IPS DF 6.9 (cell line): Measurements from ENCODE around the gene SUCLG2.

Experiments used
- DNase-seq: peaks from one replicate; pipeline ENCODE4 v3.0.0-alpha.2; 2013; ENCODE audit warnings: low read depth, low spot score
- H3K27ac ChIP-seq: one replicate; pipeline ENCODE4 v1.5.1; 2013; ENCODE audit warnings: low read length, control low read depth
- H3K27me3 ChIP-seq: 2 replicates; pipeline ENCODE4 v1.6.1; 2013; ENCODE audit warnings: mild to moderate bottlenecking, low read length; ENCODE audit not compliant: control insufficient read depth, insufficient read depth
- H3K36me3 ChIP-seq: 2 replicates; pipeline ENCODE4 v1.6.1; 2013; ENCODE audit warnings: low read length; ENCODE audit not compliant: control insufficient read depth, insufficient read depth
- H3K4me1 ChIP-seq: 2 replicates; pipeline ENCODE4 v1.6.1; 2013; ENCODE audit warnings: low read length; ENCODE audit not compliant: control insufficient read depth, insufficient read depth
- H3K4me3 ChIP-seq: 2 replicates; pipeline ENCODE4 v1.5.1; 2013; ENCODE audit warnings: mild to moderate bottlenecking, low read length
- H3K9me3 ChIP-seq: 2 replicates; pipeline ENCODE4 v1.6.1; 2013; ENCODE audit warnings: low read length, inconsistent platforms; ENCODE audit not compliant: control insufficient read depth, insufficient read depth
- WGBS: extraction: QIAGEN DNeasy Blood & Tissue Kit; methylation state at CpG from one replicate; pipeline ENCODE4 v1.1.7; 2013; ENCODE audit warnings: mixed read lengths, missing lambda C conversion rate; ENCODE audit not compliant: insufficient read length, insufficient coverage; 5-methylcytosine and 5-hydroxymethylcytosine counted together

The SUCLG2 gene

GRCh38 chr3:67637255-67637900, 17.0 kb downstream of the SUCLG2 start:
- Histone ChIP-seq H3K27ac (no peak overlapping the region), H3K27me3 (no peaks in the 10 kb centered on the region), H3K4me3 (no peak overlapping the region), H3K9me3 (no peaks in the 10 kb centered on the region), H3K4me1 (no peaks in the 10 kb centered on the region; the same call in 1 of the 2 replicates), H3K36me3 (no peaks in the 10 kb centered on the region)
- DNase-seq = no peak
- no CpG with 5 or more reads among the region's 4 CpGs for WGBS

- no CpG with 5 or more reads among the region's 2 CpGs for WGBS
- Histone ChIP-seq H3K27ac (no peak overlapping the region), H3K4me1 (no peaks in the 10 kb centered on the region; the same call in 1 of the 2 replicates), H3K9me3 (no peaks in the 10 kb centered on the region), H3K36me3 (no peaks in the 10 kb centered on the region), H3K4me3 (no peak overlapping the region), H3K27me3 (no peaks in the 10 kb centered on the region)
- no peak for DNase-seq
Observed at GRCh38 chr3:67635806-67636205, 18.6 kb downstream of the SUCLG2 start.

- no peaks in the 10 kb centered on the region for H3K36me3 ChIP-seq
- H3K27me3 ChIP-seq = no peaks in the 10 kb centered on the region
- H3K27ac ChIP-seq = no peak overlapping the region
- DNase-seq = no peak
- H3K4me3 ChIP-seq = no peak overlapping the region
- no peaks in the 10 kb centered on the region for H3K9me3 ChIP-seq
- peaks cover 1% of the 10 kb centered on the region; the same call in 1 of the 2 replicates for H3K4me1 ChIP-seq
Observed at GRCh38 chr3:67635257-67635656, 19.2 kb downstream of the SUCLG2 start.

DNA sequence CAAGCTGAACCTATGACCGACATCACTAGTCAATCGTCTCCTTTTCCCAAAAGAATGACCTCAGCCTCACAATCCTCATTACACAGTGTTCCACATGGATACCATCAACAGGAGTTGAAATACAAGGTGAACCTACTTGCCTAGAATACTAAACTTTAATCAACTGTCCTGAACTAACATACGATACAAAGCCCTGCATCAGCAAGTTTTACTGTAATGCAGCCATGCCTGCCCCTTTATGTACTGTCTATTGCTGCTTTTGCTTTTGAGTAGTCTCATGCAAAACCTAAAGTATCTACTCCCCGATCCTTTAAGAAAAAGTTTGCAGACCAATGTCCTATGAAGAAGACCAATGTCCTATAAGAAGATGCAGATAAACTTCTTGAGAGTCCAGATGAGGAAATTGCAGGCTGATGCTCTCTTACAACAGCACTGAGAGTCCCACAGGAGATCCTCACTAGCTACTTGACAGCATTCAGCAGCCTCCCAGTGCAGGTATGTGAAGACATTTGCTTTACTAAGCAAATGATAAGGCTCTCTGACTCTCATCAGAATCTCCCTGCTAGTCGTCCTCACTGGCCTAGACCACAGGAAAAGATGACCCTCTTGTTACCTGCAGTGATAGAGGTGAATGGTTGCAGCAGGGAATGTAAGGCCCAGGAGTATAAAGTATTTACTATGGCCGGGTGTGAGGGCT, 23.6 kb downstream of the SUCLG2 start:
- H3K4me1 ChIP-seq = peaks cover 1% of the 10 kb centered on the region; the same call in 1 of the 2 replicates
- H3K9me3 ChIP-seq = no peaks in the 10 kb centered on the region
- no peak overlapping the region for H3K4me3 ChIP-seq
- DNase-seq = no peak
- H3K36me3 ChIP-seq = no peaks in the 10 kb centered on the region
- whole genome bisulfite sequencing = no CpG with 5 or more reads among the region's 6 CpGs
- no peaks in the 10 kb centered on the region for H3K27me3 ChIP-seq
- H3K27ac ChIP-seq = no peak overlapping the region

DNA sequence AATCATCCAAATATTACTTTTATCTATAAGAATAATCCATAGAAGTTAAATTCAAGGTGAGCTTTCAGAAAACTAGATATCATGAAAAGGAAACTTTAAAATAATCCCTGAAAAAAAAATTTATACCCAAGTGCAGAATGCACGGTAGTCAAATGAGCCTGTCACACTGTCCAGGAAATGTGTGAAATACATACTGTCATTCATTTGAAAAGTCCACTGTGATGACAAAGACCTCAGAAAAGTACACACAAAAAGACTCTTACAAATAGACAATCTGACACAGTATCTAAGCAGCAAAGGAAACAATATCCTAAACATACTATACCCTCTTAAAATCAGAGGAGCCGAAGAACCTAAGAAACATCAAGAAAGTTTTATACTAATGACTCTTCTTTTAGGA, 29.7 kb downstream of the SUCLG2 start:
- H3K27me3 ChIP-seq = no peaks in the 10 kb centered on the region
- no peaks in the 10 kb centered on the region for H3K9me3 ChIP-seq
- no peak overlapping the region for H3K27ac ChIP-seq
- no peak overlapping the region for H3K4me3 ChIP-seq
- no CpG with 5 or more reads among the region's 2 CpGs for WGBS
- DNase-seq = no peak
- peaks cover 2% of the 10 kb centered on the region; the same call in 1 of the 2 replicates for H3K4me1 ChIP-seq
- H3K36me3 ChIP-seq = no peaks in the 10 kb centered on the region

DNA sequence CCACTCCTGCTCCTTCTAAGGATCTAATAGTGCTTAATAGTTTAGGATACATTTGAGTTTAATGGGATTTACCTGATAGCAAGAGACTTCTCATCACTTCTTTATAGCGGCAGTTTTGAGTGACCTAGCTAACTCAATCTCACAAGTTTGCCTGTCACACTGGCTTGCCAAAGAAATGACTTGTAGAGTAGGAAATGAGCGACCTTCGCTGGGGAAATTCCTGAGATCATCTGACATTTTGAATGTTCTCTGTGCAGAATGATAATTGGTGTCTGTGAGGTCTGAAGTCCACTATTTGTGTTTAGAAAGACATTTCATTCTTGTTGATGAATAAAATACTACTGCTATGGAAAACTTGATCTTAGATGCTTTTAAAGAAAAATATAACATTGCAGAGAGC, 30.3 kb downstream of the SUCLG2 start:
- Histone ChIP-seq H3K27ac (no peak overlapping the region), H3K36me3 (no peaks in the 10 kb centered on the region), H3K9me3 (no peaks in the 10 kb centered on the region), H3K4me1 (peaks cover 2% of the 10 kb centered on the region; the same call in 1 of the 2 replicates), H3K4me3 (no peak overlapping the region), H3K27me3 (no peaks in the 10 kb centered on the region)
- no peak for DNase-seq
- no CpG with 5 or more reads among the region's 3 CpGs for WGBS

DNA sequence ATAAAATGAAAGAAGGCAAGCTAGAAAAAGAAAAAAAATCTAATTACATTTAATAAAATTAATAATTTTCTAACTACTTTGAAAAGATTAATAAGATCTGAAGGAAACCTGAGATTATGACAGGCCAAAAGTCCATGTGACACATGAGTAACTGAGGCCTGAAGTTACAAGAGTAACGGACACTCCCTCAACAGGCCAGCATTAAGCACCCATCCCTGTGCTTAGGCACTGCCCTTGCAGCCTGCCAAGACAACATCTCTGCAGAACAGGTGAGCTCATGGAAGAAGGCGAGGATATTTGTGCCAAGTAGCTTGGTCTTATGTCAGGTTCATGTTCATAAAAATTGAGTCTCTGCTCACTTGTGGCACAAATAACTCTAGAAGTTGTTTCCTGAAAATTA, 31.8 kb downstream of the SUCLG2 start:
- Histone ChIP-seq H3K9me3 (no peaks in the 10 kb centered on the region), H3K4me1 (peaks cover 2% of the 10 kb centered on the region; the same call in 1 of the 2 replicates), H3K4me3 (no peak overlapping the region), H3K27me3 (no peaks in the 10 kb centered on the region), H3K27ac (no peak overlapping the region), H3K36me3 (no peaks in the 10 kb centered on the region)
- no peak for DNase-seq
- WGBS = no CpG with 5 or more reads among the region's 2 CpGs

DNA sequence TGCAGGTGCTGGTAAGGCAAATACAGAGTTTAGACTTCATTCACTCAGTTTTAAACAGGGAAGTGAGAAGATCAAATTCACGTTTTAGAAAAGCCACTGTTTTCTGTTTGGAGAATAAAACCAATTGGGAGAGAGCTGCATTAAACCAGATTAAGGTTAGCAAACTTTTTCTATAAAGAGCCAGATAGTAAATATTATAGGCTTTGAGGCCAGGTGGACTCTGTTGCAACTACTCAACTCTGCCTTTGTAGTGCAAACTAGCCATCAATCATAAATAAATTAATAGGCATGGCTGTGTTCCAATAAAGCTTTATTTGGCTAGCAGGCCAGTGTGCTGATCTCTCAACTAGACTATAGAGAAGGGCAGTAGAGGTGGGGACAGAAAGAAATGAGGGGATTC, 33.5 kb downstream of the SUCLG2 start:
- no peak for DNase-seq
- Histone ChIP-seq H3K27ac (no peak overlapping the region), H3K36me3 (no peaks in the 10 kb centered on the region), H3K4me3 (no peak overlapping the region), H3K9me3 (no peaks in the 10 kb centered on the region), H3K4me1 (peaks cover 2% of the 10 kb centered on the region; the same call in 1 of the 2 replicates), H3K27me3 (no peaks in the 10 kb centered on the region)
- WGBS = no CpG with 5 or more reads among the region's 1 CpG

DNA sequence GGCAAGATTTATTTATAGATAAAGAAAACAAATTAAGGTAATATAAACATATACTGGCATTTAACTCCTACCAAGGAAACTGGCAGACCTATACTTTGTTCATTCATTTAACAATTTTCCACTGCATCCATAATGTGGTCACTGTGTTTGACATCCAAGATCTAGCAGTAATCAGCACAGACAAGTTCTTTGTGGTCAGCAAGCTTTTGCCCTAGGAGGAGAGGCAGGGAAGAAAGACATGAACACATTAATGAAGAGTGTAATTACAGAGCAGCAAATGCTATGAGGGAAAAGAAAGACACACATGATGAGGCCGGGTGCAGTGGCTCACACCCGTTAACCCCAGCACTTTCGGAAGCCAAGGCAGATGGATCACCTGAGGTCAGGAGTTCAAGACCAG, 34.4 kb downstream of the SUCLG2 start:
- Histone ChIP-seq H3K4me3 (no peak overlapping the region), H3K9me3 (no peaks in the 10 kb centered on the region), H3K36me3 (no peaks in the 10 kb centered on the region), H3K27ac (no peak overlapping the region), H3K27me3 (no peaks in the 10 kb centered on the region), H3K4me1 (peaks cover 2% of the 10 kb centered on the region; the same call in 1 of the 2 replicates)
- no CpG with 5 or more reads among the region's 3 CpGs for WGBS
- DNase-seq = no peak

DNA sequence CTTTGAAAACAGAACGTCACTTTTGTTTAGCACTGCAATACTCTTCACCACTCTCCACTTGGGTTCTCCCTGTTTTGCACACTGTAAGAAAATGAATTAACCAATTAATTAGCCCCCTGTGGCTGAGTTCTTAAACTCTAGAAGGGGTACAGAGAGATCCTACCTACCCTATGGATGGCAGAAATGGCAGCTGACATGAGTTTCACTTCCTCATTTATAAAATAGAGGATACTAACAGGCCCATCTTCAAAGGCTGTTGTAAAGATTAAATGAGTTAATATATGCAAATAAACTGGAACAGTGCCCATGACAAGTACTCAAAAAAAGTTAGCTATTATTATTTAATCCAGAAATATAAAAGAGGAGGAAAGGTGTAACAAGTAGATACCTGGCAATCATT, 36.9 kb downstream of the SUCLG2 start:
- Histone ChIP-seq H3K4me1 (peaks cover 4% of the 10 kb centered on the region; the same call in 1 of the 2 replicates), H3K9me3 (no peaks in the 10 kb centered on the region), H3K4me3 (no peak overlapping the region), H3K27me3 (no peaks in the 10 kb centered on the region), H3K27ac (no peak overlapping the region), H3K36me3 (no peaks in the 10 kb centered on the region)
- no peak for DNase-seq
- no CpG with 5 or more reads among the region's 1 CpG for WGBS

DNA sequence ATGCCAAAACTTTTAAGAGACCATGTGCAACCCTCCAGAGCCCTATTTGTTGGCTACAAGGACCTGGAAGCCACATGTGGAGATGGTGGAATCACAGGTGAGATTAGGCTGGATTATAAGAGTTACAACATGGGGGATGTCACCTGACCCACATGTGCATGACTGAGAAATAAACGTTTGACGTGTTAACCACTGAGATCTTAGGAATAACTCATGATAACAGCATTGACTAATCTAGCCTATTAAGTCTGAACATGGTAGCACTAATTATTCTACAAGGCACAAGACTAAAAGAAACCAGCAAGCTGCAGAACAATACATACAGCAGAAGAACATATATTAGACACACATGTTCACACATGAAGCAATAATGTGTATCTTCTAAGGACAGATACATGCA, 38.4 kb downstream of the SUCLG2 start:
- WGBS = no CpG with 5 or more reads among the region's 2 CpGs
- Histone ChIP-seq H3K4me3 (no peak overlapping the region), H3K27ac (no peak overlapping the region), H3K4me1 (peaks cover 4% of the 10 kb centered on the region; the same call in 1 of the 2 replicates), H3K27me3 (no peaks in the 10 kb centered on the region), H3K9me3 (no peaks in the 10 kb centered on the region), H3K36me3 (no peaks in the 10 kb centered on the region)
- DNase-seq = no peak
